ENCODE data around the gene ACER3. TPM values are rescaled to one million over a fixed set of nuclear protein-coding genes. Genes with fewer than 3 reads are reported as not detected.

Gene ACER3
- total and polyA plus RNA-seq, 8 donors, result 2.0 to 13.2 (median 5.9) TPM

- Histone ChIP-seq H3K27me3 (no peaks in the 10 kb centered on the region), H3K4me1 (no peaks in the 10 kb centered on the region), H3K9me3 (no peaks in the 10 kb centered on the region), H3K4me3 (no peak overlapping the region), H3K27ac (no peak overlapping the region), H3K36me3 (no peaks in the 10 kb centered on the region)
- ATAC-seq (no peak), FAIRE-seq (no peak), DNase-seq (no peak)
- TF ChIP-seq CTCF (IDR thresholded peaks at IDR 0.05), result no peak
- intact Hi-C loops (cut with DNase I), result no loop called here
- WGBS, 2 donors, result 94 to 95% methylated on average over 3 of the region's 3 CpGs
Measured at GRCh38 chr11:76978818-76979217, 118.1 kb downstream of the ACER3 start.

- ATAC-seq, result no peak
- no peaks in the 10 kb centered on the region for H3K9me3 ChIP-seq
- FAIRE-seq, result no peak
- no peaks in the 10 kb centered on the region for H3K4me1 ChIP-seq
- no peak overlapping the region for H3K4me3 ChIP-seq
- no peak overlapping the region for H3K27ac ChIP-seq
- no peaks in the 10 kb centered on the region for H3K36me3 ChIP-seq
- TF ChIP-seq CTCF (IDR thresholded peaks at IDR 0.05), result no peak
- H3K27me3 ChIP-seq, result no peaks in the 10 kb centered on the region
- DNase-seq, result no peak
- intact Hi-C loops (cut with DNase I), result no loop called here
Measured at GRCh38 chr11:76980196-76980595, 119.5 kb downstream of the ACER3 start.

- WGBS, 2 donors, result 91 to 100% methylated on average over 1 of the region's 1 CpG
- intact Hi-C loops (cut with DNase I), result no loop called here
- H3K4me3 ChIP-seq, result no peak overlapping the region
- no peak overlapping the region for H3K27ac ChIP-seq
- H3K27me3 ChIP-seq, result no peaks in the 10 kb centered on the region
- H3K4me1 ChIP-seq, result no peaks in the 10 kb centered on the region
- peak in 1 of 4 donors; percentile 34 for ATAC-seq
- TF ChIP-seq CTCF (IDR thresholded peaks at IDR 0.05), result no peak
- DNase-seq, result no peak
- H3K36me3 ChIP-seq, result no peaks in the 10 kb centered on the region
- H3K9me3 ChIP-seq, result no peaks in the 10 kb centered on the region
- no peak for FAIRE-seq
Measured at GRCh38 chr11:76984743-76985142, 124.0 kb downstream of the ACER3 start.

GRCh38 chr11:76987203-76987602 is 126.5 kb downstream of the ACER3 start:
- Histone ChIP-seq H3K9me3 (no peaks in the 10 kb centered on the region), H3K27me3 (no peaks in the 10 kb centered on the region), H3K27ac (no peak overlapping the region), H3K36me3 (no peaks in the 10 kb centered on the region), H3K4me3 (no peak overlapping the region), H3K4me1 (no peaks in the 10 kb centered on the region)
- DNase-seq (no peak), ATAC-seq (no peak), FAIRE-seq (no peak)
- WGBS, 2 donors, result 73 to 76% methylated on average over 1 of the region's 1 CpG
- TF ChIP-seq CTCF (IDR thresholded peaks at IDR 0.05), result no peak
- intact Hi-C loops (cut with DNase I), result no loop called here

- Histone ChIP-seq H3K4me3 (no peak overlapping the region), H3K27me3 (no peaks in the 10 kb centered on the region), H3K4me1 (no peaks in the 10 kb centered on the region), H3K9me3 (no peaks in the 10 kb centered on the region), H3K36me3 (no peaks in the 10 kb centered on the region), H3K27ac (no peak overlapping the region)
- TF ChIP-seq CTCF (IDR thresholded peaks at IDR 0.05), result no peak
- intact Hi-C loops (cut with DNase I), result no loop called here
- DNase-seq, result no peak
- ATAC-seq, result no peak
- 96 to 98% methylated on average over 1 of the region's 1 CpG for WGBS, 2 donors
- no peak for FAIRE-seq
Measured at GRCh38 chr11:76990628-76991027, 129.9 kb downstream of the ACER3 start.
